Sigmoid colon (tissue), 7 donors: ENCODE measurements around the gene SH2D7. TPM values are rescaled to one million over a fixed set of nuclear protein-coding genes. Genes with fewer than 3 reads are reported as not detected.

Experiments used
- DNase-seq: peaks from one replicate; pipeline ENCODE4 v3.0.0-alpha.2; 2019
- H3K27ac ChIP-seq, 4 donors: fragments of 200-600 bp; sonication (generic); one replicate each; pipeline ENCODE4 v1.5.1; 2016 to 2019; ENCODE audit warnings: mild to moderate bottlenecking in 1 of 4
- H3K27me3 ChIP-seq, 3 donors: fragments of 200-600 bp; sonication (generic); one replicate each; pipeline ENCODE4 v1.5.1; 2019; ENCODE audit warnings: mild to moderate bottlenecking in 1 of 3
- H3K36me3 ChIP-seq, 4 donors: fragments of 200-600 bp; sonication (generic); one replicate each; pipeline ENCODE4 v1.5.1; 2016 to 2019
- H3K4me1 ChIP-seq, 4 donors: fragments of 200-600 bp; sonication (generic); one replicate each; pipeline ENCODE4 v1.5.1; 2017 to 2019
- H3K4me3 ChIP-seq, 4 donors: fragments of 200-600 bp; sonication (generic); one replicate each; pipeline ENCODE4 v1.5.1; 2017 to 2019; ENCODE audit warnings: mild to moderate bottlenecking in 2 of 4, moderate library complexity in 1 of 4
- H3K9me3 ChIP-seq, 4 donors: fragments of 200-600 bp in 3 of 4; sonication (generic) in 3 of 4; one replicate each; pipeline versions ENCODE4 v1.5.1 to v1.6.1; 2013 to 2019
- EP300 ChIP-seq, 4 donors: sonication (generic); formaldehyde crosslinking; IDR thresholded peaks; one replicate each; pipeline ENCODE4 v1.6.1; 2017; ENCODE audit warnings: antibody characterized with exemption in 4 of 4
- POLR2A ChIP-seq, 2 donors: fragments of 450-650 bp; IDR thresholded peaks; one replicate each; pipeline ENCODE4 v1.6.1; 2016; ENCODE audit warnings: antibody characterized with exemption in 2 of 2, mild to moderate bottlenecking in 2 of 2, moderate library complexity in 2 of 2
- POLR2AphosphoS5 ChIP-seq, 4 donors: sonication (generic); formaldehyde crosslinking; IDR thresholded peaks; one replicate each; pipeline ENCODE4 v1.6.1; 2017; ENCODE audit warnings: antibody characterized with exemption in 4 of 4
- WGBS, 2 donors: extraction: QIAGEN DNeasy Blood & Tissue Kit; methylation state at CpG; one replicate each; pipeline ENCODE4 v1.1.7; 2013; 5-methylcytosine and 5-hydroxymethylcytosine counted together
- intact Hi-C: fragments of 100-400 bp; cut with DNase I; formaldehyde crosslinking; loops from one replicate; pipeline ENCODE4 v1.15.1; 2023
- polyA plus RNA-seq, 3 donors: library from polyadenylated mRNA; stranded (reverse); fragments of 200-250 nt; gene quantifications; one replicate each; pipeline ENCODE4 v1.2.3, GENCODE V29; 2013
- total RNA-seq, 4 donors: library from RNA; depleted of rRNA; stranded (reverse); fragments of >200 nt; gene quantifications; one replicate each; pipeline ENCODE4 v1.1.0, GENCODE V29; 2016
- TF ChIP-seq, protein P1 (sequence below), 4 experiments: fragments of 450-650 bp in 3 of 4; fragments of 200-600 bp in 1 of 4; IDR thresholded peaks; one replicate each; pipeline ENCODE4 v1.5.1; 2016 to 2019; ENCODE audit warnings: antibody characterized with exemption in 4 of 4, mild to moderate bottlenecking in 3 of 4, moderate library complexity in 2 of 4
- donor health status: healthy with polysubstance abuse.
- donor health status: Bipolar disorder and iron deficiency.
- donor health status: healthy.

SH2D7 gene
- total and polyA plus RNA-seq, 7 donors = 0.69 to 3.0 (median 2.5) TPM; not detected in 4

DNA sequence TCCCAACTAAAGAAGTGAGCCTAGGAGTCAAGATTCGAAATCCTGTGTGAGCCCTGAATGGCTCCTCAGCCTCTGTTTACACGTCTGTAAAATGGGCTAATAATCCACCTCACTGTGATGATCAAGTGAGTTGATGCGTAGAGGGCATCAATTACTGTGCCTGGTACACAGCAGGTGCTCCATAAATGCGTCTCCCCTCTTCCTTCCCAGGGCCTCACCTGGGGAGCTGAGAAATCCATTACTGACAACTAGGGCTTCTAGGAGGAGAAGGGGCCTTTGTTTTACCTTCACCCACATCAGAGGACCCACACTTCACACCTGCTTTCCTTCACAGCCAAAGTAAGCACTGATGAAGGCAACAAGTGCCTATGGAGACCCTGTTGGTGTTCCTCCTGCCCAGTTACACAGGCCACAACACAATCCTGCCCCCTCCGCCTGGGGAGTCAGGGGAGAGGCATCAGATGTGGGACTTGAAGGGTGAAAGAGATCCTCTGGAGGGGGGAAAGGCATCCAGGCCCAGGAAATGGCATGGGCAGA is 37.5 kb downstream of the SH2D7 start:
- no peak overlapping the region for H3K27ac ChIP-seq
- no peaks in the 10 kb centered on the region for H3K27me3 ChIP-seq
- no peak for DNase-seq
- H3K36me3 ChIP-seq = no peaks in the 10 kb centered on the region
- intact Hi-C loops = loop anchor here (5.0 kb wide), 1 partner anchor 112 kb away; no protein-coding TSS in a partner anchor
- H3K9me3 ChIP-seq = no peaks in the 10 kb centered on the region
- 87 to 91% methylated on average over 5 of the region's 5 CpGs for WGBS, 2 donors
- peaks cover 0 to 16% (median 13%) of the 10 kb centered on the region in 4 donors for H3K4me1 ChIP-seq
- H3K4me3 ChIP-seq = no peak overlapping the region
- TF ChIP-seq EP300 (IDR thresholded peaks at IDR 0.05) (no peak), POLR2A (IDR thresholded peaks at IDR 0.05) (no peak), POLR2AphosphoS5 (IDR thresholded peaks at IDR 0.05) (no peak)
- TF ChIP-seq, protein P1, sequence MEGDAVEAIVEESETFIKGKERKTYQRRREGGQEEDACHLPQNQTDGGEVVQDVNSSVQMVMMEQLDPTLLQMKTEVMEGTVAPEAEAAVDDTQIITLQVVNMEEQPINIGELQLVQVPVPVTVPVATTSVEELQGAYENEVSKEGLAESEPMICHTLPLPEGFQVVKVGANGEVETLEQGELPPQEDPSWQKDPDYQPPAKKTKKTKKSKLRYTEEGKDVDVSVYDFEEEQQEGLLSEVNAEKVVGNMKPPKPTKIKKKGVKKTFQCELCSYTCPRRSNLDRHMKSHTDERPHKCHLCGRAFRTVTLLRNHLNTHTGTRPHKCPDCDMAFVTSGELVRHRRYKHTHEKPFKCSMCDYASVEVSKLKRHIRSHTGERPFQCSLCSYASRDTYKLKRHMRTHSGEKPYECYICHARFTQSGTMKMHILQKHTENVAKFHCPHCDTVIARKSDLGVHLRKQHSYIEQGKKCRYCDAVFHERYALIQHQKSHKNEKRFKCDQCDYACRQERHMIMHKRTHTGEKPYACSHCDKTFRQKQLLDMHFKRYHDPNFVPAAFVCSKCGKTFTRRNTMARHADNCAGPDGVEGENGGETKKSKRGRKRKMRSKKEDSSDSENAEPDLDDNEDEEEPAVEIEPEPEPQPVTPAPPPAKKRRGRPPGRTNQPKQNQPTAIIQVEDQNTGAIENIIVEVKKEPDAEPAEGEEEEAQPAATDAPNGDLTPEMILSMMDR (IDR thresholded peaks at IDR 0.05) = no peak

DNA sequence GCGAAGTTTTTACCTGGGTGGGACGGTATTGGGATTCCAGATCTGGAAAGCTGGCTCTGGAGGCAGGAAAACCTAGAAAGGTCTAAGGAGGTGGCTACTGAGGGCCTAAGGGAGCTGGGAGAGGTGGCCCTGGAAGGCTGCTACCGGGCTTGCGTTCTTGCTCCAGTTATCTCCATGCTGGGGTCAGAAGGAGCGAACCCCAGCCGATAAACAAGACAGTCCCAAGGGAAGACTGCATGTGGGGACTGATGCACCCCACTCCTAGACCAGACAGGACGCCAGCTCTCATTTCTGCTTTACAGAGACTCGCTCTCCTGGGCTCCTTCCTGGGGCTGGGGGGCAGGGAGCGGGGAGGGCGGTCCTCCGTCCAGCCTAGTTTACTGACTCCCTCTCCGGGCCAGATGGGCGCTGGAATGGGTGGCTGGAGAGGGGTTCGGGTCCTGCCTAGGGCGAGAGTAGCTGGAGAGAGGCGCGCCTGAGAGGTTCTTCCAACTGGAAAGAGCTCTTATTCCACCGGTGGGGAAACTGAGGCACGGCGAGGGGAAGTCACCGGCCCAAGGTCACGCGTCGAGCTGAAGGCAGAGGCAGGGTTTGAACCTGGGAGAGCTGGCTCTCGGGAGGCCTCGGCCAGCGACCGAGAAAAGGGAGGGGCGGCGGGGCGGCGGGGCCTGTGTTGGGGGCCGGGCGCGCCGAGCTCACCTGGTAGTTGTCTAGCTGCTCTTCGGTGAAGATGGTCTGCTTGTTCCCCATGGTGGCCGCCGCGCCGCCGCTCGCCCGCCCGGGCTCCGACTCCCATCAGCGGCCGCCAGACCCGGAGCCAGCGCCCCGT is 38.3 kb downstream of the SH2D7 start:
- peak overlapping the region; percentile 12 to 89 (median 68) for H3K4me3 ChIP-seq
- peaks cover 0 to 16% (median 13%) of the 10 kb centered on the region in 4 donors for H3K4me1 ChIP-seq
- H3K9me3 ChIP-seq = no peaks in the 10 kb centered on the region
- H3K27me3 ChIP-seq = no peaks in the 10 kb centered on the region
- intact Hi-C loops = loop anchor here (1.0 to 5.0 kb wide), 2 partner anchors 19 to 112 kb away; partner anchors contain the start of gene IDH3A
- WGBS, 2 donors = 32 to 34% methylated on average over 51 of the region's 51 CpGs
- TF ChIP-seq POLR2AphosphoS5 (IDR thresholded peaks at IDR 0.05) = no peak
- no peak for TF ChIP-seq EP300 (IDR thresholded peaks at IDR 0.05)
- H3K27ac ChIP-seq = peak overlapping the region; percentile 81 to 86 (median 83)
- no peaks in the 10 kb centered on the region for H3K36me3 ChIP-seq
- peak; percentile 66 for DNase-seq

DNA sequence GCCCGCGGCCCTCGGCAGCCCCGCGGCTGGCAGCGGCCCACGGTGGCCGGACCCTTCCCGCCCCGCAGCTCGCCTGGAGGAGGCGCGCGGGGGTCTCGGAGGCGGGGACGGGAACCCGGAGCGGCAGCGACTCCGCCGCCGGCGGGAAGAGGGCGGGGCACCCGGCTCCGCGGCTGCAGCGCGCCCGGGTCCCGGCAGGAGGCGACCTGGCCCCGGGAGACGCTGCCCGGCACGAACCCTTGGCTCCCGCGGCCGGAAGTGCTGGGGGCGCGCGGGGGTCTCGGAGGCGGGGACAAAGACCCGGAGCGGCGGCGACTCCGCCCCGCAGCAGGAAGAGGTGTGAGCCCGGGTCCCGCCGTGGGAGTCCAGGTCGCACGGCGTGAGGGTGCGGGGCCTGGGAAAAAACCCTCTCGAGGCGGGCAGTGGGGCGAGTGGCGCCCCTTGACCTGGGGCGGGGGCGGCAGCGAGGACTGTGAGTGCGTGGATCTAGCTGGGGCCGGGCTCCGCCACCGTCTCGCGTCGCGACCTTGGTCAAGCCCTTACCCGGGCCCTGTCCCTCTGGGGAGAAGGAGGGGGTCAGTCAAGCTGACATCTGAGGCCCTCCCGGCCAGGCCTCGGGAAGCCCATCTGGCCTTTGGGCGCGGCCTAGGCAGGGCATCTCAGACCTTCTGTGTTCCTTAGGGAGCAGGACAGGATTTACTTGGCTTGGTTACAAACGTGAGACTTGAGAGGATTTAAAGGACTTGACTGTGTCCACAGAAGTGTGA is 39.1 kb downstream of the SH2D7 start, which contains the start of gene CIB2:
CIB2 (minus strand) TSS at position 151 of the 767 bp plus-strand sequence. CDS start 230 bp downstream, outside the sequence.
- peak; percentile 84 for DNase-seq
- WGBS, 2 donors = 1% methylated on average over 79 of the region's 79 CpGs
- intact Hi-C loops = loop anchor here (1.0 to 5.0 kb wide), 2 partner anchors 18 to 111 kb away; partner anchors contain the start of gene IDH3A
- H3K4me3 ChIP-seq = peak within 1 kb of the TSS; percentile 64 to 89 (median 68)
- TF ChIP-seq, protein P1 (IDR thresholded peaks at IDR 0.05) = peak; percentile 36 to 79 (median 42)
- TF ChIP-seq EP300 (IDR thresholded peaks at IDR 0.05) (no peak), POLR2AphosphoS5 (IDR thresholded peaks at IDR 0.05) (peak in 2 of 4 donors; percentile 51 to 60), POLR2A (IDR thresholded peaks at IDR 0.05) (no peak)
- H3K27me3 ChIP-seq = no peaks in the 10 kb centered on the region
- peak within 1 kb of the TSS; percentile 81 to 86 (median 83) for H3K27ac ChIP-seq
- H3K9me3 ChIP-seq = no peaks in the 10 kb centered on the region
- no peaks in the 10 kb centered on the region for H3K36me3 ChIP-seq
- H3K4me1 ChIP-seq = peaks cover 0 to 16% (median 13%) of the 10 kb centered on the region in 4 donors

DNA sequence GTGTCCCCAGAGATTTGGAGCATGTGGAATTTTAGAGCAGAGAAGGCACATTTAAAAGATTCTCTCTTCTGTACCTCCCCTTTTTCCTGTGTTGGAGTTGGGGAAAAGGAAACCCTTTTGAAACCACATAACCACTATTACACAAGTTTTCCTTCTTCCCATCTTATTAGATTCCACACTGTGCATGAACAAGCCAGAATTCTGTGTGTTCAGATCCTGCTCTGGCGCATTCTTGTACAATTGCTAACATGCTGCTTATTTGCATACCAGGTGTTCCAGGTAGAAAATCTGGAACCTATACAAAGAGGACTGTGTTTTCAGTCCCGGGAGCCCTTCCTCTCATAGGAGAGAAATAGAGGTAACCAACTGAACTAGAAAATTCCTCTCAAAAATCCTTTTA is 41.4 kb downstream of the SH2D7 start:
- no peak for DNase-seq
- Histone ChIP-seq H3K9me3 (no peaks in the 10 kb centered on the region), H3K27ac (no peak overlapping the region), H3K4me1 (peaks cover 0 to 16% (median 13%) of the 10 kb centered on the region in 4 donors), H3K4me3 (no peak overlapping the region), H3K27me3 (no peaks in the 10 kb centered on the region), H3K36me3 (no peaks in the 10 kb centered on the region)
- TF ChIP-seq EP300 (IDR thresholded peaks at IDR 0.05) = no peak
- TF ChIP-seq, protein P1 (IDR thresholded peaks at IDR 0.05) = no peak
- no peak for TF ChIP-seq POLR2A (IDR thresholded peaks at IDR 0.05)
- TF ChIP-seq POLR2AphosphoS5 (IDR thresholded peaks at IDR 0.05) = no peak
- intact Hi-C loops = loop anchor here (5.0 kb wide), 1 partner anchor 108 kb away; no protein-coding TSS in a partner anchor
- 24 to 72% methylated on average over 2 of the region's 2 CpGs for WGBS, 2 donors
